ENCODE results near the gene DVL3. TPM values are rescaled to one million over a fixed set of nuclear protein-coding genes. Genes with fewer than 3 reads are reported as not detected.

DVL3 gene
- total and polyA plus RNA-seq, 2 experiments from 2014 or later = 25.6 to 55.5 TPM

- TF ChIP-seq ZNF462 (CRISPR knock-in tag; IDR thresholded peaks at IDR 0.05) (no peak), NANOG (IDR thresholded peaks at IDR 0.05; ENCODE audit: borderline replicate concordance) (no peak), CTCF (conservative IDR thresholded peaks at IDR 0.05; ENCODE audit: low read depth in 2 of 2) (no peak), STAT1 (IDR thresholded peaks at IDR 0.05; ENCODE audit: unreplicated experiment) (no peak), ZNF331 (CRISPR knock-in tag; IDR thresholded peaks at IDR 0.05; ENCODE audit: low read depth) (no peak), EZH2phosphoT487 (IDR thresholded peaks at IDR 0.05; ENCODE audit: unreplicated experiment) (no peak), EZH2 (IDR thresholded peaks at IDR 0.05; ENCODE audit: low read depth, unreplicated experiment) (no peak), CREB1 (CRISPR knock-in tag; IDR thresholded peaks at IDR 0.05; ENCODE audit: low read depth) (no peak)
Observed at GRCh38 chr3:184177767-184178306, 22.7 kb downstream of the DVL3 start (continued).
